H1 (cell line): Measurements from ENCODE around the gene TOP2A. TPM values are rescaled to one million over a fixed set of nuclear protein-coding genes. Genes with fewer than 3 reads are reported as not detected.

Experiments used
- CTCF ChIA-PET: fragments of 300-600 bp; sonication (Branson Sonifier 250); formaldehyde crosslinking; loops from one replicate; lab custom pipeline; 2021; ENCODE audit not compliant: partially characterized antibody; lab: Charles Lee
- POLR2A ChIA-PET: fragments of 300-600 bp; sonication (Branson Sonifier 250); formaldehyde crosslinking; loops from one replicate; lab custom pipeline; 2021; ENCODE audit warnings: inconsistent platforms; ENCODE audit not compliant: partially characterized antibody; lab: Charles Lee
- DNase-seq, 2 experiments: peaks; one replicate each; pipeline versions ENCODE4 v3.0.0 to v3.0.0-alpha.2; 2010 to 2022; ENCODE audit warnings: low spot score in 2 of 2, low read depth in 1 of 2, mixed read lengths in 1 of 2
- FAIRE-seq: peaks from 2 replicates; lab custom pipeline; 2011; peaks lifted over from hg19 to GRCh38; lab: Jason Lieb, UNC
- H2AFZ ChIP-seq: 2 replicates; pipeline ENCODE4 v1.8.1; 2012; ENCODE audit warnings: low read length, inconsistent platforms
- H2AK5ac ChIP-seq: 2 replicates; pipeline ENCODE4 v1.6.1; 2013; ENCODE audit warnings: low read depth, low read length
- H2BK120ac ChIP-seq: replicated peaks from 2 replicates; pipeline ENCODE3; 2013; ENCODE audit warnings: low read depth, low read length, inconsistent platforms
- H2BK12ac ChIP-seq: 2 replicates; pipeline ENCODE4 v1.6.1; 2013; ENCODE audit warnings: low read depth, low read length
- H2BK15ac ChIP-seq: 2 replicates; pipeline ENCODE4 v1.6.1; 2013; ENCODE audit warnings: low read length
- H2BK20ac ChIP-seq: 2 replicates; pipeline ENCODE4 v1.6.1; 2013; ENCODE audit warnings: low read length
- H2BK5ac ChIP-seq: 2 replicates; pipeline ENCODE4 v1.6.1; 2013; ENCODE audit warnings: low read depth, low read length
- H3K14ac ChIP-seq: 2 replicates; pipeline ENCODE4 v1.6.1; 2013; ENCODE audit warnings: inconsistent platforms; ENCODE audit not compliant: insufficient read length
- H3K18ac ChIP-seq: 2 replicates; pipeline ENCODE4 v1.6.1; 2013; ENCODE audit warnings: low read length; ENCODE audit errors: extremely low read depth
- H3K23ac ChIP-seq: 2 replicates; pipeline ENCODE4 v1.6.1; 2013; ENCODE audit warnings: inconsistent platforms; ENCODE audit not compliant: insufficient read length
- H3K23me2 ChIP-seq: 2 replicates; pipeline ENCODE4 v1.6.1; 2013; ENCODE audit warnings: low read depth, low read length
- H3K27ac ChIP-seq: 2 replicates; pipeline ENCODE4 v1.6.1; 2011; ENCODE audit warnings: low read depth, low read length, inconsistent platforms
- H3K27me3 ChIP-seq, 4 experiments: replicated peaks in 1 of 4; 1 replicate in 1 of 4; 2 replicates in 3 of 4; pipeline versions ENCODE4 v1.6.1 to v1.8.1; 2011 to 2013; ENCODE audit warnings: low read length in 3 of 4, mild to moderate bottlenecking in 3 of 4, inconsistent platforms in 2 of 4, mixed read lengths in 2 of 4, moderate library complexity in 1 of 4; ENCODE audit not compliant: control insufficient read depth in 3 of 4, insufficient read depth in 3 of 4; ENCODE audit errors: extremely low read depth in 1 of 4
- H3K36me3 ChIP-seq, 4 experiments: 2 replicates each; pipeline versions ENCODE4 v1.6.1 to v1.8.1; 2011 to 2013; ENCODE audit warnings: mild to moderate bottlenecking in 4 of 4, low read length in 3 of 4, moderate library complexity in 2 of 4, control low read depth in 1 of 4, inconsistent platforms in 1 of 4; ENCODE audit not compliant: insufficient read depth in 4 of 4, control insufficient read depth in 2 of 4
- H3K4ac ChIP-seq: replicated peaks from 2 replicates; pipeline ENCODE3; 2013; ENCODE audit warnings: low read length, low read depth, mixed read lengths, inconsistent platforms; ENCODE audit not compliant: insufficient read length
- H3K4me1 ChIP-seq, 4 experiments: replicated peaks in 1 of 4; 1 replicate in 1 of 4; 2 replicates in 3 of 4; pipeline versions ENCODE4 v1.6.1 to v1.8.1; 2011 to 2013; ENCODE audit warnings: low read length in 3 of 4, inconsistent platforms in 2 of 4, mixed read lengths in 1 of 4; ENCODE audit not compliant: insufficient read depth in 4 of 4, control insufficient read depth in 3 of 4
- H3K4me2 ChIP-seq, 2 experiments: 2 replicates each; pipeline versions ENCODE4 v1.6.1 to v1.8.1; 2011 to 2013; ENCODE audit warnings: low read depth in 2 of 2, low read length in 2 of 2, control low read depth in 1 of 2, inconsistent platforms in 1 of 2, mild to moderate bottlenecking in 1 of 2; ENCODE audit not compliant: insufficient read depth in 1 of 2
- H3K4me3 ChIP-seq, 4 experiments: fragments of 200-600, 300-600 bp in 1 of 4; sonication (generic), shearing (Covaris generic), sonication (Bioruptor Twin) in 1 of 4; 2 replicates each; pipeline versions ENCODE4 v1.5.1 to v1.8.1; 2011 to 2016; ENCODE audit warnings: low read length in 4 of 4, low read depth in 3 of 4, control low read depth in 2 of 4, inconsistent platforms in 2 of 4, mild to moderate bottlenecking in 2 of 4, mixed read lengths in 1 of 4, moderate library complexity in 1 of 4; ENCODE audit not compliant: insufficient read depth in 2 of 4; ENCODE audit errors: extremely low read depth in 1 of 4
- H3K56ac ChIP-seq: replicated peaks from 2 replicates; pipeline ENCODE3; 2013; ENCODE audit warnings: low read depth, mild to moderate bottlenecking, mixed read lengths, low read length, inconsistent platforms; ENCODE audit not compliant: insufficient read length
- H3K79me1 ChIP-seq: 2 replicates; pipeline ENCODE4 v1.6.1; 2013; ENCODE audit warnings: low read depth, low read length, control low read depth
- H3K79me2 ChIP-seq, 2 experiments: 2 replicates each; pipeline versions ENCODE4 v1.6.1 to v1.8.1; 2012 to 2013; ENCODE audit warnings: low read length in 2 of 2, mild to moderate bottlenecking in 2 of 2, inconsistent platforms in 1 of 2; ENCODE audit not compliant: insufficient read depth in 2 of 2, control insufficient read depth in 1 of 2
- H3K9ac ChIP-seq, 4 experiments: replicated peaks in 1 of 4; 1 replicate in 1 of 4; 2 replicates in 3 of 4; pipeline versions ENCODE4 v1.6.1 to v1.8.1; 2011 to 2013; ENCODE audit warnings: low read depth in 3 of 4, low read length in 3 of 4, control low read depth in 2 of 4, mild to moderate bottlenecking in 2 of 4, moderate library complexity in 2 of 4, inconsistent platforms in 1 of 4; ENCODE audit errors: extremely low read depth in 1 of 4
- H3K9me3 ChIP-seq, 2 experiments: 2 replicates each; pipeline versions ENCODE4 v1.6.1 to v1.8.1; 2012 to 2013; ENCODE audit warnings: mild to moderate bottlenecking in 2 of 2, moderate library complexity in 2 of 2, control low read depth in 1 of 2, inconsistent platforms in 1 of 2, low read depth in 1 of 2, low read length in 1 of 2, mixed read lengths in 1 of 2; ENCODE audit not compliant: insufficient read depth in 2 of 2
- H4K20me1 ChIP-seq, 2 experiments: replicated peaks in 1 of 2; 2 replicates each; pipeline versions ENCODE3 to v1.8.1; 2011 to 2013; ENCODE audit warnings: inconsistent platforms in 2 of 2, low read length in 2 of 2, mild to moderate bottlenecking in 1 of 2; ENCODE audit not compliant: insufficient read depth in 2 of 2, control insufficient read depth in 1 of 2
- H4K5ac ChIP-seq: 2 replicates; pipeline ENCODE4 v1.6.1; 2013; ENCODE audit warnings: low read length, low read depth, mixed read lengths, inconsistent platforms; ENCODE audit not compliant: insufficient read length
- H4K8ac ChIP-seq: 2 replicates; pipeline ENCODE4 v1.8.0; 2013; ENCODE audit warnings: mild to moderate bottlenecking, moderate library complexity, low read length, inconsistent platforms; ENCODE audit not compliant: insufficient read depth; ENCODE audit errors: extremely low read depth
- H4K91ac ChIP-seq: replicated peaks from 2 replicates; pipeline ENCODE3; 2013; ENCODE audit warnings: low read length, mixed read lengths, inconsistent platforms; ENCODE audit not compliant: insufficient read length
- CTCF ChIP-seq, 3 experiments: IDR thresholded peaks; 1 replicate in 2 of 3; 2 replicates in 1 of 3; pipeline versions ENCODE4 v1.5.1 to v1.6.1; 2011; ENCODE audit warnings: low read length in 3 of 3, mild to moderate bottlenecking in 3 of 3, inconsistent platforms in 2 of 3, low read depth in 1 of 3, moderate library complexity in 1 of 3; ENCODE audit not compliant: insufficient read depth in 1 of 3; ENCODE audit errors: control extremely low read depth in 1 of 3
- EP300 ChIP-seq, 2 experiments: IDR thresholded peaks; 1 replicate in 1 of 2; 2 replicates in 1 of 2; pipeline ENCODE4 v1.6.1; 2011 to 2012; ENCODE audit warnings: low read depth in 2 of 2, low read length in 2 of 2, mild to moderate bottlenecking in 2 of 2, borderline replicate concordance in 1 of 2, inconsistent platforms in 1 of 2, moderate library complexity in 1 of 2
- RXRA ChIP-seq: IDR thresholded peaks from 2 replicates; pipeline ENCODE4 v1.6.1; 2011; ENCODE audit warnings: low read depth, mild to moderate bottlenecking, low read length, moderate library complexity; ENCODE audit not compliant: insufficient read depth
- WGBS, 2 experiments: shearing (Covaris generic) in 1 of 2; methylation state at CpG; one replicate each; pipeline versions ENCODE4 v1.1.6 to v1.1.7; 2013 to 2015; ENCODE audit warnings: low lambda C conversion rate in 2 of 2, mixed read lengths in 2 of 2, inconsistent platforms in 1 of 2, low coverage in 1 of 2, missing lambda C conversion rate in 1 of 2; ENCODE audit not compliant: insufficient replicate concordance in 2 of 2, insufficient coverage in 1 of 2, insufficient read length in 1 of 2; ENCODE audit errors: extremely low coverage in 1 of 2, missing lambda C conversion rate in 1 of 2; 5-methylcytosine and 5-hydroxymethylcytosine counted together
- polyA plus RNA-seq, 7 experiments: library from polyadenylated mRNA; depleted of rRNA in 3 of 7; stranded (reverse) in 5 of 7; unstranded in 2 of 7; fragments of >200 nt in 5 of 7; fragments of 200-250 nt in 2 of 7; gene quantifications; 1 replicate in 5 of 7; 2 replicates in 1 of 7; 4 replicates in 1 of 7; pipeline versions ENCODE4 v1.2.1 to v1.2.3, GENCODE V29; 2011 to 2013; ENCODE audit warnings: missing spikeins in 2 of 7, mixed read lengths in 2 of 7
- total RNA-seq: library from RNA; stranded (reverse); fragmentation: NEBNext Ultra II Directional; extraction: Animal tissue kit (Norgen Biotek cat#: 25700); gene quantifications from 2 replicates; pipeline ENCODE4 v1.2.1, GENCODE V29; 2021

Gene TOP2A
- total and polyA plus RNA-seq, 2 of the 8 experiments (the other 6 are each of a cell fraction or from before 2014, with no cell fraction given) = 83.1 to 291 TPM

DNA sequence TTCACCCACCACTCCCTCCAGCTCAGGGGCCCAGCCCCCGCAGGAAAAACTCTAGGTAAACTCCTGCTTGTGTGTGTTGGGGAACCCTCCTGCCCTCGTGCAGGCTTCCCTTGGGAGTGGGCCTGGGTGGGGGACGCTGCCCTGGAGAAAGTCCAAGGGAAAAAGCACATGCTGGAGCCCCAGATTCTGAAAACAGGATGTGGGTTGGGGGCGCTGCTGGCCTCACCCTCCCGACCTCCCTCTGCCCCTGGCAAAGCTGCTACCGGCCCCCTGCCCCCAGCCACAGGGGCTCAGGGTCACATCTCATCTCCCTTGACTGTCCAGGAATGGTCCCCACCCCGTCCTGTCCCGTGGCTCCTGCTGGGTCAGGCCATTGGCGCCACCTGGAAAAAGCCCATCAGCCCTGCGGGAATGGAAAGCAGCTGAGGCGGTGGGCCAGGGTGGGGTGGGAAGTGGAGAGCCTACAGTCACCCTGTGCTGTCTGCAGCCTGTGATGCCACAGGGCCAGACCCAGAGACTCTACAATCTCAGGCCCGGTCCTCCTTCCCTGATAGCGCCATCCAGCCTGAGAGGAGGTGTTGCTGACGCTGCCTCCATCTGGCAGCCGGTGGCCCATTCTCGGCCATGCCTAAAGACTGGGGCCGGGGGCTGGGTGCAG is 50.7 kb downstream of the TOP2A start:
- H4K5ac ChIP-seq = no peak overlapping the region
- H3K23ac ChIP-seq = no peak overlapping the region
- H2BK5ac ChIP-seq = 0 out of 2 replicates have a peak overlapping the region, but pooled peaks have one; percentile 24
- H3K56ac ChIP-seq = no peak overlapping the region
- POLR2A ChIA-PET = interaction anchor here (0.9 to 2.1 kb wide), 3 partner anchors 9 to 56 kb away, joined by 3 to 6 read pairs (median 5); no protein-coding TSS in a partner anchor
- H3K79me1 ChIP-seq = no peaks in the 10 kb centered on the region
- H3K18ac ChIP-seq = no peak overlapping the region
- H3K79me2 ChIP-seq = no peaks in the 10 kb centered on the region
- CTCF ChIA-PET = interaction anchor here (1.2 to 30.8 kb wide), 6 partner anchors 8 to 73 kb away, joined by 3 to 1198 read pairs (median 7); partner anchors contain the start of gene RARA
- no peak overlapping the region for H2AK5ac ChIP-seq
- no peaks in the 10 kb centered on the region for H3K36me3 ChIP-seq
- DNase-seq (no peak), FAIRE-seq (no peak)
- H2BK120ac ChIP-seq = no peak overlapping the region
- TF ChIP-seq RXRA (no peak), EP300 (IDR thresholded peaks at IDR 0.05; ENCODE audit: borderline replicate concordance in 1 of 2, low read depth in 2 of 2, low read length in 2 of 2) (peak in 1 of 2 experiments; percentile 69; a peak in 1 of 3 replicates), CTCF (IDR thresholded peaks at IDR 0.05; ENCODE audit: control extremely low read depth in 1 of 3, insufficient read depth in 1 of 3, low read depth in 1 of 3, low read length in 3 of 3) (peak in 1 of 3 experiments; percentile 2; a peak in 1 of 4 replicates)
- WGBS, 2 experiments = 84% methylated on average over 15 of the region's 17 CpGs; no CpG with 5 or more reads in 1 of the 2 experiments
- H3K9ac ChIP-seq = no peak overlapping the region
- no peak overlapping the region for H3K4me2 ChIP-seq
- H3K4ac ChIP-seq = no peak overlapping the region
- peaks cover 0 to under 1% of the 10 kb centered on the region in 2 experiments for H4K20me1 ChIP-seq
- H3K4me1 ChIP-seq = peaks cover 4 to 24% (median 17%) of the 10 kb centered on the region in 4 experiments
- H2BK15ac ChIP-seq = peak overlapping the region; percentile 61; the same call in 1 of the 2 replicates
- H3K27ac ChIP-seq = no peak overlapping the region
- no peak overlapping the region for H3K14ac ChIP-seq
- H2BK12ac ChIP-seq = 0 out of 2 replicates have a peak overlapping the region, but pooled peaks have one; percentile 39
- H4K8ac ChIP-seq = no peak overlapping the region
- H2AFZ ChIP-seq = no peak overlapping the region
- peaks cover 8 to 25% (median 21%) of the 10 kb centered on the region in 4 experiments for H3K27me3 ChIP-seq
- H3K4me3 ChIP-seq = no peak overlapping the region
- H2BK20ac ChIP-seq = no peak overlapping the region
- no peaks in the 10 kb centered on the region for H3K9me3 ChIP-seq
- H3K23me2 ChIP-seq = peaks cover 18% of the 10 kb centered on the region; the same call in 1 of the 2 replicates
- H4K91ac ChIP-seq = no peak overlapping the region
